Tibial nerve (tissue), 3 donors: Measurements from ENCODE around the gene LGI4.

Source experiments
- POLR2A ChIP-seq, 2 donors: fragments of 450-650 bp; IDR thresholded peaks; one replicate each; pipeline ENCODE4 v1.6.1; 2017; ENCODE audit warnings: antibody characterized with exemption in 2 of 2, mild to moderate bottlenecking in 2 of 2, moderate library complexity in 2 of 2
- TF ChIP-seq, protein P1 (sequence below), 5 experiments: fragments of 200-600 bp in 3 of 5; fragments of 450-650 bp in 2 of 5; sonication (generic) in 3 of 5; IDR thresholded peaks; one replicate each; pipeline ENCODE4 v1.5.1; 2016 to 2019; ENCODE audit warnings: antibody characterized with exemption in 5 of 5, mild to moderate bottlenecking in 3 of 5, moderate library complexity in 2 of 5

DNA sequence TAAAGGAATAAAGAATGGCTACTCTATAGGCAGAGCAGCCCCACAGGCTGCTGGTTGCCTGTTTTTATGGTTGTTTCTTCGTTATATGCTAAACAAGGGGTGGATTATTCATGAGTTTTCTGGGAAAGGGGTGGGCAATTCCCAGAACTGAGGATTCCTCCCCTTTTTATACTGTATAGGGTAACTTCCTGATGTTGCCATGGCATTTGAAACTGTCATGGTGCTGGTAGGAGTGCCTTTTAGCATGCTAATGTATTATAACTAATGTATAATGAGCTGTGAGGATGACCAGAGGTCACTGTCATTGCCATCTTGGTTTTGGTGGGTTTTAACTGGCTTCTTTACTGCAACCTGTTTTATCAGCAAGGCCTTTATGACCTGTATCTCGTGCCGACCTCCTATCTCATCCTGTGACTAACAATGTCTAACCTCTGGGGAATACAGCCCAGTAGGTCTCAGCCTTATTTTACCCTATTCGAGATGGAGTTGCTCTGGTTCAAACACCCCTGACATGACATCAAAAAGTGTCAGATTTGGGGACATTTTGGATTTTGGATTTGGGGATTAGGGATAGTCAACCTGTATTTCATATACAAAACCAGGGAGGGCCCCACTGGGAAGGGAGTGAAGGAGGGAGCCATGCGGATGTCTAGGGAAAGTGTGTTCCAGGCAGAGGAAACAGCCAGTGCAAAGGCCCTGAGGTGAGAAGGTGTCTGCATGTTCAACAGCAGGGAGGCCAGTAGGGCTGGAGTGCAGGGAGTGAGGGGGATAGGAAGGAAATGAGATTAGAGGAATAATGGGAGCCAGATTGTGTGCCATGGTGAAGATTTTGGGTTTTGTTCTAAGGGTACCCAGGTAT is 30.6 kb upstream of the LGI4 start:
- TF ChIP-seq, protein P1, sequence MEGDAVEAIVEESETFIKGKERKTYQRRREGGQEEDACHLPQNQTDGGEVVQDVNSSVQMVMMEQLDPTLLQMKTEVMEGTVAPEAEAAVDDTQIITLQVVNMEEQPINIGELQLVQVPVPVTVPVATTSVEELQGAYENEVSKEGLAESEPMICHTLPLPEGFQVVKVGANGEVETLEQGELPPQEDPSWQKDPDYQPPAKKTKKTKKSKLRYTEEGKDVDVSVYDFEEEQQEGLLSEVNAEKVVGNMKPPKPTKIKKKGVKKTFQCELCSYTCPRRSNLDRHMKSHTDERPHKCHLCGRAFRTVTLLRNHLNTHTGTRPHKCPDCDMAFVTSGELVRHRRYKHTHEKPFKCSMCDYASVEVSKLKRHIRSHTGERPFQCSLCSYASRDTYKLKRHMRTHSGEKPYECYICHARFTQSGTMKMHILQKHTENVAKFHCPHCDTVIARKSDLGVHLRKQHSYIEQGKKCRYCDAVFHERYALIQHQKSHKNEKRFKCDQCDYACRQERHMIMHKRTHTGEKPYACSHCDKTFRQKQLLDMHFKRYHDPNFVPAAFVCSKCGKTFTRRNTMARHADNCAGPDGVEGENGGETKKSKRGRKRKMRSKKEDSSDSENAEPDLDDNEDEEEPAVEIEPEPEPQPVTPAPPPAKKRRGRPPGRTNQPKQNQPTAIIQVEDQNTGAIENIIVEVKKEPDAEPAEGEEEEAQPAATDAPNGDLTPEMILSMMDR (IDR thresholded peaks at IDR 0.05) = no peak
- no peak for TF ChIP-seq POLR2A (IDR thresholded peaks at IDR 0.05)
